H1 (cell line): ENCODE data around the gene BMI1. TPM values are rescaled to one million over a fixed set of nuclear protein-coding genes. Genes with fewer than 3 reads are reported as not detected.

Experiments
- CTCF ChIA-PET: fragments of 300-600 bp; sonication (Branson Sonifier 250); formaldehyde crosslinking; loops from one replicate; lab custom pipeline; 2021; ENCODE audit not compliant: partially characterized antibody; lab: Charles Lee
- POLR2A ChIA-PET: fragments of 300-600 bp; sonication (Branson Sonifier 250); formaldehyde crosslinking; loops from one replicate; lab custom pipeline; 2021; ENCODE audit warnings: inconsistent platforms; ENCODE audit not compliant: partially characterized antibody; lab: Charles Lee
- DNase-seq, 2 experiments: peaks; one replicate each; pipeline versions ENCODE4 v3.0.0 to v3.0.0-alpha.2; 2010 to 2022; ENCODE audit warnings: low spot score in 2 of 2, low read depth in 1 of 2, mixed read lengths in 1 of 2
- FAIRE-seq: peaks from 2 replicates; lab custom pipeline; 2011; peaks lifted over from hg19 to GRCh38; lab: Jason Lieb, UNC
- H2AFZ ChIP-seq: 2 replicates; pipeline ENCODE4 v1.8.1; 2012; ENCODE audit warnings: low read length, inconsistent platforms
- H2AK5ac ChIP-seq: 2 replicates; pipeline ENCODE4 v1.6.1; 2013; ENCODE audit warnings: low read depth, low read length
- H2BK120ac ChIP-seq: replicated peaks from 2 replicates; pipeline ENCODE3; 2013; ENCODE audit warnings: low read depth, low read length, inconsistent platforms
- H2BK12ac ChIP-seq: 2 replicates; pipeline ENCODE4 v1.6.1; 2013; ENCODE audit warnings: low read depth, low read length
- H2BK15ac ChIP-seq: 2 replicates; pipeline ENCODE4 v1.6.1; 2013; ENCODE audit warnings: low read length
- H2BK20ac ChIP-seq: 2 replicates; pipeline ENCODE4 v1.6.1; 2013; ENCODE audit warnings: low read length
- H2BK5ac ChIP-seq: 2 replicates; pipeline ENCODE4 v1.6.1; 2013; ENCODE audit warnings: low read depth, low read length
- H3K14ac ChIP-seq: 2 replicates; pipeline ENCODE4 v1.6.1; 2013; ENCODE audit warnings: inconsistent platforms; ENCODE audit not compliant: insufficient read length
- H3K18ac ChIP-seq: 2 replicates; pipeline ENCODE4 v1.6.1; 2013; ENCODE audit warnings: low read length; ENCODE audit errors: extremely low read depth
- H3K23ac ChIP-seq: 2 replicates; pipeline ENCODE4 v1.6.1; 2013; ENCODE audit warnings: inconsistent platforms; ENCODE audit not compliant: insufficient read length
- H3K23me2 ChIP-seq: 2 replicates; pipeline ENCODE4 v1.6.1; 2013; ENCODE audit warnings: low read depth, low read length
- H3K27ac ChIP-seq: 2 replicates; pipeline ENCODE4 v1.6.1; 2011; ENCODE audit warnings: low read depth, low read length, inconsistent platforms
- H3K27me3 ChIP-seq, 4 experiments: replicated peaks in 1 of 4; 1 replicate in 1 of 4; 2 replicates in 3 of 4; pipeline versions ENCODE4 v1.6.1 to v1.8.1; 2011 to 2013; ENCODE audit warnings: low read length in 3 of 4, mild to moderate bottlenecking in 3 of 4, inconsistent platforms in 2 of 4, mixed read lengths in 2 of 4, moderate library complexity in 1 of 4; ENCODE audit not compliant: control insufficient read depth in 3 of 4, insufficient read depth in 3 of 4; ENCODE audit errors: extremely low read depth in 1 of 4
- H3K36me3 ChIP-seq, 4 experiments: 2 replicates each; pipeline versions ENCODE4 v1.6.1 to v1.8.1; 2011 to 2013; ENCODE audit warnings: mild to moderate bottlenecking in 4 of 4, low read length in 3 of 4, moderate library complexity in 2 of 4, control low read depth in 1 of 4, inconsistent platforms in 1 of 4; ENCODE audit not compliant: insufficient read depth in 4 of 4, control insufficient read depth in 2 of 4
- H3K4ac ChIP-seq: replicated peaks from 2 replicates; pipeline ENCODE3; 2013; ENCODE audit warnings: low read length, low read depth, mixed read lengths, inconsistent platforms; ENCODE audit not compliant: insufficient read length
- H3K4me1 ChIP-seq, 4 experiments: replicated peaks in 1 of 4; 1 replicate in 1 of 4; 2 replicates in 3 of 4; pipeline versions ENCODE4 v1.6.1 to v1.8.1; 2011 to 2013; ENCODE audit warnings: low read length in 3 of 4, inconsistent platforms in 2 of 4, mixed read lengths in 1 of 4; ENCODE audit not compliant: insufficient read depth in 4 of 4, control insufficient read depth in 3 of 4
- H3K4me2 ChIP-seq, 2 experiments: 2 replicates each; pipeline versions ENCODE4 v1.6.1 to v1.8.1; 2011 to 2013; ENCODE audit warnings: low read depth in 2 of 2, low read length in 2 of 2, control low read depth in 1 of 2, inconsistent platforms in 1 of 2, mild to moderate bottlenecking in 1 of 2; ENCODE audit not compliant: insufficient read depth in 1 of 2
- H3K4me3 ChIP-seq, 4 experiments: fragments of 200-600, 300-600 bp in 1 of 4; sonication (generic), shearing (Covaris generic), sonication (Bioruptor Twin) in 1 of 4; 2 replicates each; pipeline versions ENCODE4 v1.5.1 to v1.8.1; 2011 to 2016; ENCODE audit warnings: low read length in 4 of 4, low read depth in 3 of 4, control low read depth in 2 of 4, inconsistent platforms in 2 of 4, mild to moderate bottlenecking in 2 of 4, mixed read lengths in 1 of 4, moderate library complexity in 1 of 4; ENCODE audit not compliant: insufficient read depth in 2 of 4; ENCODE audit errors: extremely low read depth in 1 of 4
- H3K56ac ChIP-seq: replicated peaks from 2 replicates; pipeline ENCODE3; 2013; ENCODE audit warnings: low read depth, mild to moderate bottlenecking, mixed read lengths, low read length, inconsistent platforms; ENCODE audit not compliant: insufficient read length
- H3K79me1 ChIP-seq: 2 replicates; pipeline ENCODE4 v1.6.1; 2013; ENCODE audit warnings: low read depth, low read length, control low read depth
- H3K79me2 ChIP-seq, 2 experiments: 2 replicates each; pipeline versions ENCODE4 v1.6.1 to v1.8.1; 2012 to 2013; ENCODE audit warnings: low read length in 2 of 2, mild to moderate bottlenecking in 2 of 2, inconsistent platforms in 1 of 2; ENCODE audit not compliant: insufficient read depth in 2 of 2, control insufficient read depth in 1 of 2
- H3K9ac ChIP-seq, 4 experiments: replicated peaks in 1 of 4; 1 replicate in 1 of 4; 2 replicates in 3 of 4; pipeline versions ENCODE4 v1.6.1 to v1.8.1; 2011 to 2013; ENCODE audit warnings: low read depth in 3 of 4, low read length in 3 of 4, control low read depth in 2 of 4, mild to moderate bottlenecking in 2 of 4, moderate library complexity in 2 of 4, inconsistent platforms in 1 of 4; ENCODE audit errors: extremely low read depth in 1 of 4
- H3K9me3 ChIP-seq, 2 experiments: 2 replicates each; pipeline versions ENCODE4 v1.6.1 to v1.8.1; 2012 to 2013; ENCODE audit warnings: mild to moderate bottlenecking in 2 of 2, moderate library complexity in 2 of 2, control low read depth in 1 of 2, inconsistent platforms in 1 of 2, low read depth in 1 of 2, low read length in 1 of 2, mixed read lengths in 1 of 2; ENCODE audit not compliant: insufficient read depth in 2 of 2
- H4K20me1 ChIP-seq, 2 experiments: replicated peaks in 1 of 2; 2 replicates each; pipeline versions ENCODE3 to v1.8.1; 2011 to 2013; ENCODE audit warnings: inconsistent platforms in 2 of 2, low read length in 2 of 2, mild to moderate bottlenecking in 1 of 2; ENCODE audit not compliant: insufficient read depth in 2 of 2, control insufficient read depth in 1 of 2
- H4K5ac ChIP-seq: 2 replicates; pipeline ENCODE4 v1.6.1; 2013; ENCODE audit warnings: low read length, low read depth, mixed read lengths, inconsistent platforms; ENCODE audit not compliant: insufficient read length
- H4K8ac ChIP-seq: 2 replicates; pipeline ENCODE4 v1.8.0; 2013; ENCODE audit warnings: mild to moderate bottlenecking, moderate library complexity, low read length, inconsistent platforms; ENCODE audit not compliant: insufficient read depth; ENCODE audit errors: extremely low read depth
- H4K91ac ChIP-seq: replicated peaks from 2 replicates; pipeline ENCODE3; 2013; ENCODE audit warnings: low read length, mixed read lengths, inconsistent platforms; ENCODE audit not compliant: insufficient read length
- CHD2 ChIP-seq: IDR thresholded peaks from 2 replicates; pipeline ENCODE4 v1.6.1; 2012; ENCODE audit warnings: low read length, improper control_type of control experiment
- EZH2 ChIP-seq: fragments of 200-600 bp; sonication (generic); IDR thresholded peaks from 2 replicates; pipeline ENCODE4 v1.7.1; 2012; ENCODE audit warnings: low read depth, mild to moderate bottlenecking, moderate library complexity, low read length, inconsistent platforms; ENCODE audit not compliant: severe bottlenecking
- HDAC6 ChIP-seq: IDR thresholded peaks from one replicate; pipeline ENCODE4 v1.7.1; 2012; ENCODE audit warnings: low read depth, mild to moderate bottlenecking, inconsistent platforms, low read length, moderate library complexity
- RNF2 ChIP-seq: fragments of 200-900, 300-1000 bp; sonication (generic); IDR thresholded peaks from 2 replicates; pipeline ENCODE4 v1.7.1; 2016; ENCODE audit warnings: borderline replicate concordance, low read depth, mild to moderate bottlenecking, antibody characterized with exemption, low read length; ENCODE audit not compliant: poor library complexity, severe bottlenecking; ENCODE audit errors: missing control alignments
- SUZ12 ChIP-seq: fragments of 200-600 bp; sonication (generic); IDR thresholded peaks from 2 replicates; pipeline ENCODE4 v1.6.1; 2012; ENCODE audit warnings: mild to moderate bottlenecking, inconsistent platforms, low read length, moderate library complexity, mixed read lengths
- YY1 ChIP-seq: IDR thresholded peaks from 2 replicates; pipeline ENCODE4 v1.6.1; 2011; ENCODE audit warnings: low read depth, mild to moderate bottlenecking, low read length
- WGBS, 2 experiments: shearing (Covaris generic) in 1 of 2; methylation state at CpG; one replicate each; pipeline versions ENCODE4 v1.1.6 to v1.1.7; 2013 to 2015; ENCODE audit warnings: low lambda C conversion rate in 2 of 2, mixed read lengths in 2 of 2, inconsistent platforms in 1 of 2, low coverage in 1 of 2, missing lambda C conversion rate in 1 of 2; ENCODE audit not compliant: insufficient replicate concordance in 2 of 2, insufficient coverage in 1 of 2, insufficient read length in 1 of 2; ENCODE audit errors: extremely low coverage in 1 of 2, missing lambda C conversion rate in 1 of 2; 5-methylcytosine and 5-hydroxymethylcytosine counted together
- polyA plus RNA-seq, 7 experiments: library from polyadenylated mRNA; depleted of rRNA in 3 of 7; stranded (reverse) in 5 of 7; unstranded in 2 of 7; fragments of >200 nt in 5 of 7; fragments of 200-250 nt in 2 of 7; gene quantifications; 1 replicate in 5 of 7; 2 replicates in 1 of 7; 4 replicates in 1 of 7; pipeline versions ENCODE4 v1.2.1 to v1.2.3, GENCODE V29; 2011 to 2013; ENCODE audit warnings: missing spikeins in 2 of 7, mixed read lengths in 2 of 7
- total RNA-seq: library from RNA; stranded (reverse); fragmentation: NEBNext Ultra II Directional; extraction: Animal tissue kit (Norgen Biotek cat#: 25700); gene quantifications from 2 replicates; pipeline ENCODE4 v1.2.1, GENCODE V29; 2021

Gene BMI1
- total and polyA plus RNA-seq, 2 of the 8 experiments (the other 6 are each of a cell fraction or from before 2014, with no cell fraction given), result 2.8 to 10.7 TPM

DNA sequence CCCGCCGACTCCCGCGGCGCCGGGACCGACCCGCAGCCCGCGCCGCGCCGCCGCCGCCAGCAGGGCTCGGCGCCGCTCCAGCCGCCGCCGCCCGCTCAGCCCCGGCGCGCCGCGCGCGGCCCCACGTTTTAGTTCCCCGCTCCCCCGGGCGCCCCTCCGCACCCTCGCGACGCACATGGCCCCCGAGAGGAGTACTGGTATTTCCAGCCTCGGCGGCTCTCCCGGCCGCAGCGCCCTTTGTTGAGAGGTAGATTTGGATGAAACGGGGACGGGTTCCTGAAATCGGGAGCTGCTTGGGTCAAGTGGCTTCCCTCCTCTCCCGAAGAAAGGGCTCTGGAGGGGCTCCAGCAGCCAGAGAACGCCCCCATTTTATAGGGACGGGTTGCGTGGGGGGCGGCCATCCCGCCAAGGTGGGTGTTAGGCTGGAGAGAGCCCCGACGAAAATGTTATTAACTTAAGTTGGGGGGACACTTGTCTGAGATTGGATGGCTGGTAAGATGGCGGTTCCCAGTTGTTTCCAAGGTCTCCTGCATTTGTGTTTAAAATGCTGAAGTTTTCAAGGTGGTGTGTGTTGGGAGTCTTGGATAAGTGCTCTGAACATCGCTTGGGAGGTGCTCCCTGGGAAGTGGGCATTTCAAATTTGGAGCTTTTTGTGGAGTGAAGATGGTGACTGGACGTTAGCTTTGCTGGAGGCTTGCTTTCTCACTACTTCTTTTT lies 1.2 kb downstream of the BMI1 start:
- ChIA-PET CTCF (interaction anchor here (2.5 kb wide), 1 partner anchor 18 kb away, joined by 5 read pairs; no protein-coding TSS in a partner anchor), POLR2A (interaction anchor here (1.0 to 1.4 kb wide), 2 partner anchors 11 to 328 kb away, joined by 4 read pairs; no protein-coding TSS in a partner anchor)
- DNase-seq (peak in 1 of 2 experiments; percentile 69), FAIRE-seq (no peak)
- TF ChIP-seq SUZ12, result peak; percentile 100
- TF ChIP-seq CHD2, result no peak
- TF ChIP-seq YY1, result 0 out of 2 replicates have a peak, but pooled peaks have one; percentile 45
- peak; percentile 91 for TF ChIP-seq RNF2
- no peak for TF ChIP-seq HDAC6
- peak; percentile 100 for TF ChIP-seq EZH2
- no peak overlapping the region for H3K18ac ChIP-seq
- no peaks in the 10 kb centered on the region for H3K79me2 ChIP-seq
- peaks cover 7 to 12% of the 10 kb centered on the region in 2 experiments for H4K20me1 ChIP-seq
- no peak overlapping the region for H3K14ac ChIP-seq
- peaks cover 6 to 21% (median 7%) of the 10 kb centered on the region in 4 experiments; a peak in 5 of 7 replicates for H3K4me1 ChIP-seq
- H3K4ac ChIP-seq, result no peak overlapping the region
- peaks cover 35 to 75% (median 56%) of the 10 kb centered on the region in 4 experiments for H3K27me3 ChIP-seq
- no peaks in the 10 kb centered on the region for H3K36me3 ChIP-seq
- no peak overlapping the region for H3K27ac ChIP-seq
- H3K23ac ChIP-seq, result no peak overlapping the region
- no peak overlapping the region for H3K56ac ChIP-seq
- no peak overlapping the region; the same call in 1 of the 2 replicates for H2BK12ac ChIP-seq
- no peak overlapping the region for H4K91ac ChIP-seq
- H3K23me2 ChIP-seq, result peaks cover 8% of the 10 kb centered on the region
- H2BK120ac ChIP-seq, result no peak overlapping the region
- no peak overlapping the region for H4K8ac ChIP-seq
- H3K4me3 ChIP-seq, result peak overlapping the region; percentile 44 to 68 (median 58)
- no peak overlapping the region for H2AFZ ChIP-seq
- H2AK5ac ChIP-seq, result no peak overlapping the region
- H3K79me1 ChIP-seq, result no peaks in the 10 kb centered on the region
- H3K9me3 ChIP-seq, result no peaks in the 10 kb centered on the region
- H3K4me2 ChIP-seq, result peak overlapping the region; percentile 75 to 84
- H3K9ac ChIP-seq, result peak overlapping the region in 3 of 4 experiments; percentile 15 to 56 (median 40); a peak in 3 of 7 replicates
- no peak overlapping the region for H2BK20ac ChIP-seq
- H2BK15ac ChIP-seq, result no peak overlapping the region
- H2BK5ac ChIP-seq, result no peak overlapping the region
- no peak overlapping the region for H4K5ac ChIP-seq
- WGBS, 2 experiments, result 1% methylated on average over 28 of the region's 57 CpGs; no CpG with 5 or more reads in 1 of the 2 experiments
